GM19468 (cell line): Measurements from ENCODE around the gene C22orf39.
"Not testable (repeated sequence)": the region's sequence is repeated elsewhere in the genome, so short reads cannot be mapped to it uniquely, and the experiment has no call there.

Experiments
- ATAC-seq: cut with Tn5 transposase; IDR thresholded peaks from one replicate; pipeline ENCODE4 v1.9.1; 2021; ENCODE audit warnings: mild to moderate bottlenecking, moderate library complexity, moderate number of reproducible peaks; ENCODE audit not compliant: unreplicated experiment; ENCODE audit errors: extremely low read depth

Gene C22orf39

GRCh38 chr22:19455585-19456370 lies 8.3 kb upstream of the C22orf39 start:
- ATAC-seq, result no peak

- ATAC-seq, result no peak
These were observed 7.5 kb upstream of the C22orf39 start for GRCh38 chr22:19455033-19455432.

GRCh38 chr22:19454156-19454555 lies 6.6 kb upstream of the C22orf39 start:
- ATAC-seq, result no peak

GRCh38 chr22:19453718-19454117 lies 6.2 kb upstream of the C22orf39 start:
- no peak for ATAC-seq

- ATAC-seq, result no peak
These were observed 4.1 kb upstream of the C22orf39 start for GRCh38 chr22:19451570-19451969.

GRCh38 chr22:19450363-19451175 lies 3.1 kb upstream of the C22orf39 start:
- ATAC-seq, result no peak

- ATAC-seq, result no peak
These were observed 1.9 kb upstream of the C22orf39 start for GRCh38 chr22:19449422-19449767.

- ATAC-seq, result no peak
These were observed 1.4 kb upstream of the C22orf39 start for GRCh38 chr22:19448739-19449421.

GRCh38 chr22:19448076-19448607 lies 631 bp upstream of the C22orf39 start:
- ATAC-seq, result peak; percentile 4

GRCh38 chr22:19446603-19447329 lies 745 bp downstream of the C22orf39 start:
- ATAC-seq, result no peak

GRCh38 chr22:19445279-19445982 lies 2.1 kb downstream of the C22orf39 start:
- ATAC-seq, result not testable (repeated sequence)

- ATAC-seq, result no peak
These were observed 3.8 kb downstream of the C22orf39 start for GRCh38 chr22:19443544-19444211.

GRCh38 chr22:19442166-19442565 lies 5.3 kb downstream of the C22orf39 start:
- ATAC-seq, result no peak

- no peak for ATAC-seq
These were observed 6.9 kb downstream of the C22orf39 start for GRCh38 chr22:19440411-19441195.

GRCh38 chr22:19438298-19438697 lies 9.2 kb downstream of the C22orf39 start:
- ATAC-seq, result no peak

GRCh38 chr22:19436444-19437161 lies 10.9 kb downstream of the C22orf39 start:
- not testable (repeated sequence) for ATAC-seq

GRCh38 chr22:19434829-19435580 lies 12.5 kb downstream of the C22orf39 start:
- ATAC-seq, result no peak
